Measurements from ENCODE around the gene IGFN1. TPM values are rescaled to one million over a fixed set of nuclear protein-coding genes. Genes with fewer than 3 reads are reported as not detected.

IGFN1 gene
- total and polyA plus RNA-seq, 2 donors (not counting 3 experiments of a cell fraction or from before 2014, with no cell fraction given), result not detected

DNA sequence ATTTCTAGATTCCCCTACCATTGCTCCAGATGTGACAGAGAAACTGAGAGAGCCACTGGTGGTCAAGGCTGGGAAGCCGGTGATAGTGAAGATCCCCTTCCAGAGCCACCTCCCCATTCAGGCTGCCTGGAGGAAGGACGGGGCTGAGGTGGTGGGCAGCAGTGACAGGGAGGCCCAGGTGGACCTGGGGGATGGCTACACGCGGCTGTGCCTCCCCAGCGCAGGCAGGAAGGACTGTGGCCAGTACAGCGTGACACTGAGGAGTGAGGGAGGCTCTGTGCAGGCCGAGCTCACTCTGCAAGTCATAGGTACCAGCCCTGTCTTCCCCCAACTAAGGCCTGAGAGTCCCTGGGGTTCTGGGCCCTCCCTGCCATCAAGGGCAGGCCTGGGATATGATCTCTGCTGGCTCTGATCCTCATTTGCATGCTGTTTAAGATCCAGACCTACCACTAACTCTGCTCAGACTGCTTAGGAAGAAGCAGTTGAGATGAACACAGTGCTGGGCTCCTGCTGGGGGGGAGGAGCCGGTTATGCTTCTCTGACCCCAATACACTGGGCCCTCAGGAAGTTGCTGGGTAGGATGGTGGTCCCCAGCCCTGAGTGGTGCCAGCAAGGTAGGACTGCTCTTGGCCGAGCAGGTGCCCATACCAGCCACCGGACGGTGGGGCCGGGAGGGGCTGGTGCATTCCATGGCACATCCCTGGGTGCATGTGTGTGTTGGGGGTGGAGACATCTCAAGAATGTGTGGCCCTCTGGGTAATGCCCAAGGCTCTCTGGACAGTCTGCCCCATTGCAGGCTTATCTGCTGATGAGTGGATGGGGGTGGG is 25.1 kb downstream of the IGFN1 start:
- CTCF ChIA-PET, result interaction anchor here (1.4 kb wide), 1 partner anchor 244 kb away, joined by 6 read pairs; no protein-coding TSS in a partner anchor
- DNase-seq (ENCODE audit: low read depth, low spot score), result no peak
- Histone ChIP-seq H3K4me1 (ENCODE audit: control insufficient read depth, extremely low read depth, insufficient read depth, low read length) (no peaks in the 10 kb centered on the region), H3K9me1 (replicated peaks; ENCODE audit: control insufficient read depth, extremely low read depth, insufficient read depth, low read length) (no peaks in the 10 kb centered on the region), H2AFZ (ENCODE audit: low read depth, low read length) (no peak overlapping the region), H4K20me1 (replicated peaks; ENCODE audit: control insufficient read depth, extremely low read depth, insufficient read depth, low read length) (no peaks in the 10 kb centered on the region), H3K36me3 (ENCODE audit: control insufficient read depth in 2 of 2, extremely low read depth in 1 of 2, insufficient read depth in 2 of 2, low read length in 2 of 2) (no peaks in the 10 kb centered on the region), H3K27me3 (ENCODE audit: control insufficient read depth in 2 of 2, insufficient read depth in 2 of 2, low read length in 2 of 2) (peaks cover 2 to 4% of the 10 kb centered on the region in 2 experiments), H3K4me2 (ENCODE audit: insufficient read depth, low read length) (no peak overlapping the region), H3K79me2 (ENCODE audit: control insufficient read depth, insufficient read depth, low read length) (no peaks in the 10 kb centered on the region), H3K4me3 (replicated peaks in 1 of 3; ENCODE audit: insufficient read depth in 1 of 3, low read depth in 1 of 3, low read length in 3 of 3) (no peak overlapping the region), H3K27ac (ENCODE audit: insufficient read depth, low read depth, low read length) (no peak overlapping the region), H3K9ac (replicated peaks; ENCODE audit: extremely low read depth, insufficient read depth, low read length) (no peak overlapping the region), H3K9me3 (replicated peaks; ENCODE audit: control insufficient read depth, insufficient read depth, low read length) (no peaks in the 10 kb centered on the region)
- intact Hi-C loops (cut with micrococcal nuclease), result no loop called here
- FAIRE-seq, result no peak
- dilution Hi-C loops (cut with MboI; ENCODE audit: extremely low pct_ligation_motif_present, low sequenced_read_pairs), result no loop called here
- no TSS peak for BruUV-seq (replicated peaks)
- POLR2A ChIA-PET, result no interaction called here
- TF ChIP-seq EZH2 (IDR thresholded peaks at IDR 0.05; ENCODE audit: borderline replicate concordance, low read depth, low read length, severe bottlenecking) (no peak), FOS (IDR thresholded peaks at IDR 0.05; ENCODE audit: borderline replicate concordance, insufficient read depth, low read length) (no peak), POLR2AphosphoS5 (IDR thresholded peaks at IDR 0.05; ENCODE audit: insufficient read depth, low read depth, low read length) (no peak), MYC (IDR thresholded peaks at IDR 0.05; ENCODE audit: low read depth, low read length) (no peak), GATA2 (IDR thresholded peaks at IDR 0.05; ENCODE audit: insufficient read depth, insufficient read length, low read depth, low read length) (no peak), POLR2A (IDR thresholded peaks at IDR 0.05; ENCODE audit: low read depth, low read length) (no peak)

DNA sequence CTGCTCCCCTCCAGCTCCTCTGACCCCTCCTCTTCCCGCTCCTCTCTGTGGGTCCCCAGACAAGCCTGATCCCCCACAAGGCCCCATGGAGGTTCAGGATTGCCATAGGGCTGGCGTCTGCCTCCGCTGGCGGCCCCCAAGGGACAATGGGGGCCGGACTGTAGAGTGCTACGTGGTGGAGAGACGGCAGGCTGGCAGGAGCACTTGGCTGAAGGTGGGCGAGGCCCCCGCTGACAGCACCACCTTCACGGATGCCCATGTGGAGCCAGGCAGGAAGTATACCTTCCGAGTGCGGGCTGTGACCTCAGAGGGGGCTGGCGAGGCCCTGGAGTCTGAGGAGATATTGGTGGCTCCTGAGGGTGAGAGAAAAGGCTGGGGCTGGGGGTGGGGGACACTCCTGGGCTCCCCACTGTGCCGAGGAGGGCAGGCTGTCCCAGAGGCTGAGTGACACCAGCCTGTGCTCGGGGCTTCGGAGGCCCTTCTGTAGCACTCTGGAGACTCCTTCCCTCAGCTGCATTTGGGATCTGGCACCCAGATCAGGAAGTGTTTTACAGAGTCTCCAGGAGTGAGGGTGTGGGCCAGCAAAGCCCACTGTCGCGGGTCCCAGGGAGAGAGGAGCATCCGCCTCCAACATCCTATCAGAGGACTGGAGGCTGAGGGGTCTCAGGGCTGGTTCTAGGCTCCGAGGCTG is 25.9 kb downstream of the IGFN1 start:
- Histone ChIP-seq H3K9me1 (replicated peaks; ENCODE audit: control insufficient read depth, extremely low read depth, insufficient read depth, low read length) (no peaks in the 10 kb centered on the region), H3K9me3 (replicated peaks; ENCODE audit: control insufficient read depth, insufficient read depth, low read length) (no peaks in the 10 kb centered on the region), H4K20me1 (replicated peaks; ENCODE audit: control insufficient read depth, extremely low read depth, insufficient read depth, low read length) (no peaks in the 10 kb centered on the region), H3K9ac (replicated peaks; ENCODE audit: extremely low read depth, insufficient read depth, low read length) (no peak overlapping the region), H3K4me2 (ENCODE audit: insufficient read depth, low read length) (no peak overlapping the region), H3K27me3 (ENCODE audit: control insufficient read depth in 2 of 2, insufficient read depth in 2 of 2, low read length in 2 of 2) (peaks cover 2 to 4% of the 10 kb centered on the region in 2 experiments), H3K4me3 (replicated peaks in 1 of 3; ENCODE audit: insufficient read depth in 1 of 3, low read depth in 1 of 3, low read length in 3 of 3) (no peak overlapping the region), H3K27ac (ENCODE audit: insufficient read depth, low read depth, low read length) (no peak overlapping the region), H3K4me1 (ENCODE audit: control insufficient read depth, extremely low read depth, insufficient read depth, low read length) (no peaks in the 10 kb centered on the region), H2AFZ (ENCODE audit: low read depth, low read length) (no peak overlapping the region), H3K36me3 (ENCODE audit: control insufficient read depth in 2 of 2, extremely low read depth in 1 of 2, insufficient read depth in 2 of 2, low read length in 2 of 2) (no peaks in the 10 kb centered on the region), H3K79me2 (ENCODE audit: control insufficient read depth, insufficient read depth, low read length) (no peaks in the 10 kb centered on the region)
- DNase-seq (ENCODE audit: low read depth, low spot score) (no peak), FAIRE-seq (no peak)
- BruUV-seq (replicated peaks), result no TSS peak
- TF ChIP-seq JUN (IDR thresholded peaks at IDR 0.05; ENCODE audit: borderline replicate concordance, insufficient read depth, insufficient read length, low read depth) (no peak), MYC (IDR thresholded peaks at IDR 0.05; ENCODE audit: low read depth, low read length) (no peak), MAX (IDR thresholded peaks at IDR 0.05; ENCODE audit: insufficient read depth, insufficient read length) (no peak), POLR2AphosphoS5 (IDR thresholded peaks at IDR 0.05; ENCODE audit: insufficient read depth, low read depth, low read length) (no peak), GATA2 (IDR thresholded peaks at IDR 0.05; ENCODE audit: insufficient read depth, insufficient read length, low read depth, low read length) (no peak), FOS (IDR thresholded peaks at IDR 0.05; ENCODE audit: borderline replicate concordance, insufficient read depth, low read length) (no peak), EZH2 (IDR thresholded peaks at IDR 0.05; ENCODE audit: borderline replicate concordance, low read depth, low read length, severe bottlenecking) (no peak), POLR2A (IDR thresholded peaks at IDR 0.05; ENCODE audit: low read depth, low read length) (no peak)
- TF ChIP-seq, protein P1, sequence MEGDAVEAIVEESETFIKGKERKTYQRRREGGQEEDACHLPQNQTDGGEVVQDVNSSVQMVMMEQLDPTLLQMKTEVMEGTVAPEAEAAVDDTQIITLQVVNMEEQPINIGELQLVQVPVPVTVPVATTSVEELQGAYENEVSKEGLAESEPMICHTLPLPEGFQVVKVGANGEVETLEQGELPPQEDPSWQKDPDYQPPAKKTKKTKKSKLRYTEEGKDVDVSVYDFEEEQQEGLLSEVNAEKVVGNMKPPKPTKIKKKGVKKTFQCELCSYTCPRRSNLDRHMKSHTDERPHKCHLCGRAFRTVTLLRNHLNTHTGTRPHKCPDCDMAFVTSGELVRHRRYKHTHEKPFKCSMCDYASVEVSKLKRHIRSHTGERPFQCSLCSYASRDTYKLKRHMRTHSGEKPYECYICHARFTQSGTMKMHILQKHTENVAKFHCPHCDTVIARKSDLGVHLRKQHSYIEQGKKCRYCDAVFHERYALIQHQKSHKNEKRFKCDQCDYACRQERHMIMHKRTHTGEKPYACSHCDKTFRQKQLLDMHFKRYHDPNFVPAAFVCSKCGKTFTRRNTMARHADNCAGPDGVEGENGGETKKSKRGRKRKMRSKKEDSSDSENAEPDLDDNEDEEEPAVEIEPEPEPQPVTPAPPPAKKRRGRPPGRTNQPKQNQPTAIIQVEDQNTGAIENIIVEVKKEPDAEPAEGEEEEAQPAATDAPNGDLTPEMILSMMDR (IDR thresholded peaks at IDR 0.05; ENCODE audit: extremely low read depth in 1 of 2, insufficient read depth in 1 of 2, low read depth in 1 of 2, low read length in 2 of 2), result no peak
- intact Hi-C loops (cut with micrococcal nuclease), result no loop called here
- CTCF ChIA-PET, result no interaction called here
- dilution Hi-C loops (cut with MboI; ENCODE audit: extremely low pct_ligation_motif_present, low sequenced_read_pairs), result no loop called here
- POLR2A ChIA-PET, result no interaction called here

All from endothelial cell of umbilical vein (primary cell).